Left ventricle myocardium inferior (tissue), 1 donor: ENCODE data around the gene STX8. TPM values are rescaled to one million over a fixed set of nuclear protein-coding genes. Genes with fewer than 3 reads are reported as not detected.

ENCODE experiments used
- DNase-seq: peaks from one replicate; pipeline ENCODE4 v3.0.0-alpha.2; 2020
- H3K27ac ChIP-seq: fragments of 200-600 bp; replicated peaks from 2 replicates; pipeline ENCODE4 v1.8.0; 2021
- H3K27me3 ChIP-seq: fragments of 200-600 bp; 2 replicates; pipeline ENCODE4 v1.8.0; 2021; ENCODE audit warnings: low read depth
- H3K36me3 ChIP-seq: fragments of 200-600 bp; 2 replicates; pipeline ENCODE4 v1.8.0; 2021
- H3K4me1 ChIP-seq: fragments of 200-600 bp; 2 replicates; pipeline ENCODE4 v1.8.0; 2021
- H3K4me3 ChIP-seq: fragments of 200-600 bp; 2 replicates; pipeline ENCODE4 v1.8.0; 2021; ENCODE audit warnings: mild to moderate bottlenecking, moderate library complexity
- H3K9me3 ChIP-seq: fragments of 200-600 bp; replicated peaks from 2 replicates; pipeline ENCODE4 v1.8.0; 2021
- CTCF ChIP-seq: fragments of 200-600 bp; IDR thresholded peaks from 2 replicates; pipeline ENCODE4 v1.8.0; 2021; ENCODE audit warnings: antibody characterized with exemption, mild to moderate bottlenecking, borderline replicate concordance
- intact Hi-C: fragments of 100-400 bp; cut with micrococcal nuclease; formaldehyde crosslinking; loops from one replicate; pipeline ENCODE4 v1.11.0; 2022
- total RNA-seq: library from RNA; stranded (reverse); fragmentation: NEBNext Ultra II Directional; extraction: Animal tissue kit (Norgen Biotek cat#: 25700); gene quantifications from one replicate; pipeline ENCODE4 v1.2.1, GENCODE V29; 2021
- donor health status: DM: no; HTN: yes; CAD: no; lungs with severe emphysema.

STX8 gene
- total RNA-seq, 1 donor from 2014 or later: 61.3 TPM

DNA sequence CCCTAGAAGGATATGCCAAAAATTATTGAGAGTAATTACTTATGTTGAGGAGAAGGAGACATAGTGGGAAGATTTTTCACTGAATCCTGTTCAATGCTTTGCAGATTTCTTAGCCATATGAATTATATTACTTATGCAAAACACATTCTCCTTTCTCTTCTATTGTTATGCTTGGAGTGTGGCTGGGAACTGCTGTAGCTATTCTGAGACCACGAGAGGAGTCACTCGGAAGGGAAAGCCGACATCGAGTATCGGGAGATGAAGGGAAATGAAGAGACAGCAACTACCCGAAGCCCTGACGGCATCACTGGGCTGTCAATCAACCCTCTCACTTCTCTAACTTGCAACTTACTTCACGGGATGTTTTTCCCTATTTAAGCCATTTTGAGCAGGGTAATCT, 39.6 kb downstream of the STX8 start:
- H3K4me3 ChIP-seq: no peak overlapping the region
- no peaks in the 10 kb centered on the region for H3K9me3 ChIP-seq
- no peaks in the 10 kb centered on the region for H3K27me3 ChIP-seq
- peaks cover 11% of the 10 kb centered on the region for H3K36me3 ChIP-seq
- intact Hi-C loops: no loop called here
- no peak for TF ChIP-seq CTCF
- no peak overlapping the region for H3K27ac ChIP-seq
- no peaks in the 10 kb centered on the region for H3K4me1 ChIP-seq
- no peak for DNase-seq

DNA sequence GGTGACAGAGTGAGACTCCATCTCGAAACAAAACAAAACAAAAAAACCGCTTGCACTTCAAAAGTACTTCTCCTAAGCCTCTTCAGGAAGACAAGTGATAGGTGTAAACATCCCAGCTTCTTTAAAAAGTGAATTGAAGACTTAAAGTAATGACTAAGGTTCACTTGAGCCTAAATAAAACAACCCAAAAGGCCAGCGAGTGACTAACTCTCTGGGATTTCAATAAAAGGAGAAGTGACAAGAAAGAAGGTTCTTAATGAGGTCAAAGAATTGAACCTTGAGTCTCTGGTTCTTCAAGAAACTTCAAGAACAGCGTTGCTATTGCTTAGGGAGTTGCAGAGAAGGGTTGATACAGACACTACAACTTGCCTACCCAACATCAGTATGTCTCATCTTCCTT, 42.2 kb downstream of the STX8 start:
- intact Hi-C loops: no loop called here
- no peak for DNase-seq
- H3K4me3 ChIP-seq: no peak overlapping the region
- no peak for TF ChIP-seq CTCF
- H3K36me3 ChIP-seq: no peaks in the 10 kb centered on the region
- H3K9me3 ChIP-seq: no peaks in the 10 kb centered on the region
- H3K27ac ChIP-seq: no peak overlapping the region
- no peaks in the 10 kb centered on the region for H3K4me1 ChIP-seq
- H3K27me3 ChIP-seq: no peaks in the 10 kb centered on the region

DNA sequence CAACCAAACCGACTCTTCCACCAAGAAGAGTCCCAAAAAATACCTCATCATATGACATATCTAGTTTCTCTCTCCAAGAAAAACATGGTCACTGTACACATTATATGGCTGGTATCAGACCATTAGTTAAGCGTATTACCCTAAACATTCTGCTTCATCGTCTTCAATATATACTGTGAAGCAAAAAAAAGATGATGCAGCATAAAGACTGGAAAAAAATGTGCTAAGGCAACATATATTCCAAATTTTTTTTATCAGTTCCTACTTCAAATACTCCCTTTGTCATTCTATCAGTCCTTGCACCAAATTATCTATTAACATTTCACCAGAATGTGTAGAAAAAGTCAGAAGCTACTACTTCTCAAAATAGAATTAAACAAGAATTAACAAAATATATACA, 42.9 kb downstream of the STX8 start:
- Histone ChIP-seq H3K4me3 (no peak overlapping the region), H3K4me1 (no peaks in the 10 kb centered on the region), H3K27me3 (no peaks in the 10 kb centered on the region), H3K27ac (no peak overlapping the region), H3K36me3 (no peaks in the 10 kb centered on the region), H3K9me3 (no peaks in the 10 kb centered on the region)
- no peak for TF ChIP-seq CTCF
- intact Hi-C loops: no loop called here
- no peak for DNase-seq

DNA sequence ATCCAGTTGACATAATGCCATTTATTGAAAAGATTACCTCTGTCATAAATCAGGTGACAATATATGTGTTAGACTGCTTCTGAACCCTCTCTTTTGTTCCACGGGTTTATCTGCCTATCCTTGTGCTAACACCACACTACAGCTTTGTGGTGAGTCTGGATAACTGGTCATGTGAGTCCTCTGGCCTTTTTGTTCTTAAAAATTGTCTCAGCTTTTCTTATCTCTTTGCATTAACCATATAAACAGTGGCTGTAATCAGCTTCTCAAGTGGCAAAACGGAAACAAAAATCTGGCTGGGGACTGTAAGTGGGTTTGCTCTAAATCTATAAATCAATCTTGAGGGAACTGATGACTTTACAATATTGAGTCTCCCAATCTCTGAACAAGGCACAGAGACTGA, 44.6 kb downstream of the STX8 start:
- Histone ChIP-seq H3K4me3 (no peak overlapping the region), H3K4me1 (no peaks in the 10 kb centered on the region), H3K9me3 (no peaks in the 10 kb centered on the region), H3K27me3 (no peaks in the 10 kb centered on the region), H3K27ac (no peak overlapping the region), H3K36me3 (no peaks in the 10 kb centered on the region)
- intact Hi-C loops: no loop called here
- no peak for TF ChIP-seq CTCF
- no peak for DNase-seq

DNA sequence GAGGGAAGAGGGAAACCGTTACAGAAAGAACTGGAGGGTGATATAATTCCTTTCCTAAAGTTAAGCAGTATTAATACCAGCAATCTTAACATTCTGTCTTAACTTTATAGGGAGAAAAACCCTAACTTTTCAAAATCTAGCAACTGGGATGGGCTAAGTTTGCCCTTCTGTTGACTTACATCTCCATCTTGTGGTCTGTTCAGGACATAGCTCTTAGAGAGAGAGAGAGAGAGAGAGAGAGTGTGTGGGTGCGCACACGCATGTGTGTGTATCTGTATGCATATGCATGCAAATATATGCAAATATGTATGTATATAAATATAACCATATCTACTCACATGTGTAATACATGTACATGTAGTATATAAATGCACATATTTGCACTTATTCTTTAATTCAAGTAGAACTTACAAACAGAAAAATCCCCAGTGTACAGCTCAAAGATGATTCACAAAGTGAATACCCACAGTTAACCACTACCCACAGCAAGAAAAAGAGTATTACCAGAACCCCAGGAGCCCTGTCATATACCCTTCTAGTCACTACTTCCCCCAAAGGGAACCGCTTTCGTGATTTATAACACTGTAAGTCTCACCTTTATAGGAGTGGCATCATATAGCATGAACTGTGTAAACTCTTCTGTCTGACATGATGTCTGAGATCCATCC, 46.5 kb downstream of the STX8 start:
- Histone ChIP-seq H3K27ac (no peak overlapping the region), H3K4me1 (no peaks in the 10 kb centered on the region), H3K36me3 (no peaks in the 10 kb centered on the region), H3K9me3 (no peaks in the 10 kb centered on the region), H3K4me3 (no peak overlapping the region), H3K27me3 (no peaks in the 10 kb centered on the region)
- peak; percentile 51 for TF ChIP-seq CTCF
- DNase-seq: no peak
- intact Hi-C loops: loop anchor here (5.0 kb wide), 1 partner anchor 532 kb away; no protein-coding TSS in a partner anchor

GRCh38 chr17:9527788-9528187, 47.8 kb downstream of the STX8 start:
- H3K36me3 ChIP-seq: no peaks in the 10 kb centered on the region
- no peaks in the 10 kb centered on the region for H3K4me1 ChIP-seq
- intact Hi-C loops: loop anchor here (5.0 kb wide), 1 partner anchor 530 kb away; no protein-coding TSS in a partner anchor
- H3K27ac ChIP-seq: no peak overlapping the region
- no peak for TF ChIP-seq CTCF
- H3K9me3 ChIP-seq: no peaks in the 10 kb centered on the region
- no peak for DNase-seq
- H3K4me3 ChIP-seq: no peak overlapping the region
- H3K27me3 ChIP-seq: no peaks in the 10 kb centered on the region
